Ascending aorta (tissue), 2 donors: Measurements from ENCODE around the gene UBAC2. TPM values are rescaled to one million over a fixed set of nuclear protein-coding genes. Genes with fewer than 3 reads are reported as not detected.

ENCODE experiments used
- DNase-seq, 2 donors: peaks; one replicate each; pipeline ENCODE4 v3.0.0-alpha.2; 2019; ENCODE audit warnings: low spot score in 2 of 2
- H3K27ac ChIP-seq, 2 donors: fragments of 200-600 bp; sonication (generic); one replicate each; pipeline ENCODE4 v1.5.1; 2016 to 2017; ENCODE audit warnings: mild to moderate bottlenecking in 1 of 2
- H3K27me3 ChIP-seq: fragments of 200-600 bp; sonication (generic); one replicate; pipeline ENCODE4 v1.5.1; 2017
- H3K36me3 ChIP-seq, 2 donors: fragments of 200-600 bp; sonication (generic); one replicate each; pipeline ENCODE4 v1.5.1; 2016
- H3K4me1 ChIP-seq, 2 donors: fragments of 200-600 bp; sonication (generic); one replicate each; pipeline ENCODE4 v1.5.1; 2016 to 2017; ENCODE audit warnings: mild to moderate bottlenecking in 1 of 2
- H3K4me3 ChIP-seq, 2 donors: fragments of 200-600 bp; sonication (generic); one replicate each; pipeline ENCODE4 v1.5.1; 2016 to 2017; ENCODE audit warnings: mild to moderate bottlenecking in 1 of 2
- H3K9me3 ChIP-seq, 2 donors: fragments of 200-600 bp; sonication (generic); one replicate each; pipeline ENCODE4 v1.5.1; 2016
- intact Hi-C: fragments of 100-400 bp; cut with DNase I; formaldehyde crosslinking; loops from one replicate; pipeline ENCODE4 v1.15.1; 2023
- total RNA-seq: library from RNA; depleted of rRNA; stranded (reverse); fragments of >200 nt; gene quantifications from one replicate; pipeline ENCODE4 v1.1.0, GENCODE V29; 2016
- TF ChIP-seq, protein P1 (sequence below), 3 experiments: fragments of 200-600 bp in 2 of 3; fragments of 450-650 bp in 1 of 3; sonication (generic) in 2 of 3; IDR thresholded peaks; one replicate each; pipeline ENCODE4 v1.5.1; 2016 to 2019; ENCODE audit warnings: antibody characterized with exemption in 3 of 3, mild to moderate bottlenecking in 1 of 3, moderate library complexity in 1 of 3

The UBAC2 gene
- total RNA-seq, 1 donor from 2014 or later = 67.8 TPM

DNA sequence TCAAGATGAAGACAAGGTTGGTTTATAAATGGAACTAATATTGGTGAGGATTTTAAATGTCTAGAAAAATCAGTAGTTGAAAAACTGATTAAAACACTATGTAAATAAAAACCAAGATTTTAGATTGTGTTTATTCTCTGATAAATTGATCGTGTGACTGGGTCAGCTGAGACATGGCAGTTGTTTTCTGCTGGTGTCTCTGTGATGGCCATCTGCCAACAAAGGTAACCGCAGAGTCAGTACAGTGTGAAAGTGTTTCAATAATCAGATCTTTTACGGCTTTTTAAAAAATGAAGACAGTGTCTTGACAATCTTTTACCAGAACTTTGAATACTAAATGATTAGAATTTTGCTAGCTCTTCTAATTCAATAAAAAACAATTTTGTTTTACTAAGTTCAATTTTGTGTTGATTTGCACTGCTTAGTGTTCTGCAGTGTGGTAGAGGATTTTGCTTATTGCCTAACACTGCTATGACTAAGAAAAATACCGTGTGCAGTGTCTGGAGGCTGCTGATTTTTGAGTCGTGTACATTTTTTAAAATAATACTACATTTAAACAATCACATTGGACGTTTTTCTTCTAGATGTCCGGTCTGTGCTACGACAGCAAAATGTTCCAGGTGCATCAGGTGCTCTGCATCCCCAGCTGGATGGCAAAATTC lies 139.2 kb downstream of the UBAC2 start:
- intact Hi-C loops = no loop called here
- Histone ChIP-seq H3K27ac (no peak overlapping the region), H3K27me3 (no peaks in the 10 kb centered on the region), H3K9me3 (no peaks in the 10 kb centered on the region), H3K4me3 (no peak overlapping the region), H3K4me1 (no peaks in the 10 kb centered on the region), H3K36me3 (peaks cover 15 to 36% of the 10 kb centered on the region in 2 donors)
- no peak for DNase-seq
- TF ChIP-seq, protein P1, sequence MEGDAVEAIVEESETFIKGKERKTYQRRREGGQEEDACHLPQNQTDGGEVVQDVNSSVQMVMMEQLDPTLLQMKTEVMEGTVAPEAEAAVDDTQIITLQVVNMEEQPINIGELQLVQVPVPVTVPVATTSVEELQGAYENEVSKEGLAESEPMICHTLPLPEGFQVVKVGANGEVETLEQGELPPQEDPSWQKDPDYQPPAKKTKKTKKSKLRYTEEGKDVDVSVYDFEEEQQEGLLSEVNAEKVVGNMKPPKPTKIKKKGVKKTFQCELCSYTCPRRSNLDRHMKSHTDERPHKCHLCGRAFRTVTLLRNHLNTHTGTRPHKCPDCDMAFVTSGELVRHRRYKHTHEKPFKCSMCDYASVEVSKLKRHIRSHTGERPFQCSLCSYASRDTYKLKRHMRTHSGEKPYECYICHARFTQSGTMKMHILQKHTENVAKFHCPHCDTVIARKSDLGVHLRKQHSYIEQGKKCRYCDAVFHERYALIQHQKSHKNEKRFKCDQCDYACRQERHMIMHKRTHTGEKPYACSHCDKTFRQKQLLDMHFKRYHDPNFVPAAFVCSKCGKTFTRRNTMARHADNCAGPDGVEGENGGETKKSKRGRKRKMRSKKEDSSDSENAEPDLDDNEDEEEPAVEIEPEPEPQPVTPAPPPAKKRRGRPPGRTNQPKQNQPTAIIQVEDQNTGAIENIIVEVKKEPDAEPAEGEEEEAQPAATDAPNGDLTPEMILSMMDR (IDR thresholded peaks at IDR 0.05) = no peak

DNA sequence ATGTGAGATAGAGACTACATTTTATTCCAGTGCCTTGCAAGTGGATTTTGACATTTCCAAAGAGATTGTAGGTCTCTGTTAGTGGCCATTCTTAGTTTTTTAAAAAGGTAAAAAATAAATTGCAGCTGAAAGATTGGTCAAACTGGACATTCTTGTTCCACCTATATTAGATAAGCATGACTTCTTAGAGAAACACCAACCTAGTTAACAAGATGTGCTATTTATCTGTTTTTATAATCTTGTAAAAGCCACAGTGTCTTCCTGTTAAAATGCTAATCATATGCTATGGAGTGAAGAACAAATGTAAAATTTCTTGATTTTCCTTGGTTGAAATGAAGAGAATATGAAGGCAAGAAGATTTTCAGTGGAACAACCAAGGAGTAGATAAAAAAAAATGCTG lies 140.0 kb downstream of the UBAC2 start:
- Histone ChIP-seq H3K27me3 (no peaks in the 10 kb centered on the region), H3K4me3 (no peak overlapping the region), H3K9me3 (no peaks in the 10 kb centered on the region), H3K4me1 (no peaks in the 10 kb centered on the region), H3K27ac (no peak overlapping the region), H3K36me3 (peaks cover 15 to 36% of the 10 kb centered on the region in 2 donors)
- intact Hi-C loops = no loop called here
- DNase-seq = no peak
- TF ChIP-seq, protein P1 (IDR thresholded peaks at IDR 0.05) = no peak

DNA sequence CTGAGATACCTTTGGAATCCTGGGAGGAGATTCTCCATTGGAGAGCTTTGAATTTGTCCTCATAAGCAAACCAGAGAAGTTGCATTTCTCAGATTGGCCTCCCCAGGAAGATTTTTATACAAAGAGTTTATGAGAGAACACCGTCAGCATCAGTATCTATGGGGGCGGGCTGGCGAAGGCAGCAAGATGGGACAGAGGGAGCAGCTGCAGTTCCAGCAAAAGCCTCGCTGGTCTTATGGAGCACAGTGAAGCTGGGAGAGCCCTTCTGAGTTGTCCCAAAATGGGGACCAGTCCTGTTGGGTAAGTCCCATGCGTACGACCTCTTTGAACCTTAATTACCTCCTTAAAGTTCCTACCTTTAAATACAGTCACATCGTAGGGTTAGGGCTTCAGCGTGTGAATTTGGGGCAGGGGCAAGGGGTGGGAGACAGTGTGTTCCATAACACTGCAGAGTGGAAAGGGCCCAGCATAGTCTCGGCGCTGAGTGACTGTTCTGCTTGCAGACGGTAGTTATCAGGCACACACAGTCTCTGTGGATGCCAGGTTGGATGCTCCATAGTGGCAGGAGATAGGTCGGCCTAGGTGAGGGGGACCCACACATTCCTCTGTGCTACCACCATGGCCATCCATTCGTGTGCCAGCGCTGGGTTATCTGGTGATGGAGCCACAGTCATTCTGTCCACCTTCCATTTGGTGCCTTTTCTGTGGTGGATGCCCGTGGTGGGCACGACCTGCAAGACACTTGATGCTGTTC lies 141.5 kb downstream of the UBAC2 start:
- peaks cover 19 to 36% of the 10 kb centered on the region in 2 donors for H3K36me3 ChIP-seq
- intact Hi-C loops = no loop called here
- TF ChIP-seq, protein P1 (IDR thresholded peaks at IDR 0.05) = no peak
- H3K9me3 ChIP-seq = no peaks in the 10 kb centered on the region
- H3K27ac ChIP-seq = no peak overlapping the region
- no peaks in the 10 kb centered on the region for H3K4me1 ChIP-seq
- H3K27me3 ChIP-seq = no peaks in the 10 kb centered on the region
- DNase-seq = no peak
- no peak overlapping the region for H3K4me3 ChIP-seq

DNA sequence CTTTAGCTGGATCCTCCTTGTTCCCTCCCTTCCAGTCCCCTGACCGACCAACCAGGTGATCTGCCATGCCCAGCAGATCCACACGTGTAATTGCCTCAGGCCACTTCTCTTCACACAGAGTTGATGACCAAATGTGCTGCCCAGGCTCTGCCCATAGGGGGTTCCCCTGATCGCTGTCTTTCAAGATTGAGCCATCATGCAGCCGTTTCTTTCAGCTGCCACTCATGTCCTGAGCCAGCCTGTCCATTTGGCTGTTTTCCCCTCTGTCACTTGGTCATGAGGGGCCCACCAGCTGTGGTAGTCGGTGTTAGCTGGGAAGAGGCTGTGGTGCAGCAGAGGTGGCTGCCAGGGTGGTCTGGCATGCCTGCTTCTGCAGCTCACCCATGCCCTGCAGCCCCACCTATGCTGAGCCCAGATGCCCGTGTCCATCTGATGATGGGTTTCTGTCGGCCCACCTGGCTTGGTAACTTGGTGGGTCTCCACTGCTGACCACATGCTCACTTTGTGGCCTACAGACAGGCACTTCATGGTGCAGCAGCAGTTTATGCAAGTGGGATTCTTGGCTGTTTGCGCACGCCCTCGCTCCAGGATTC lies 142.2 kb downstream of the UBAC2 start:
- peaks cover 19 to 38% of the 10 kb centered on the region in 2 donors for H3K36me3 ChIP-seq
- no peaks in the 10 kb centered on the region for H3K4me1 ChIP-seq
- intact Hi-C loops = no loop called here
- H3K4me3 ChIP-seq = no peak overlapping the region
- no peak overlapping the region for H3K27ac ChIP-seq
- no peaks in the 10 kb centered on the region for H3K27me3 ChIP-seq
- no peak for DNase-seq
- H3K9me3 ChIP-seq = no peaks in the 10 kb centered on the region
- TF ChIP-seq, protein P1 (IDR thresholded peaks at IDR 0.05) = no peak

DNA sequence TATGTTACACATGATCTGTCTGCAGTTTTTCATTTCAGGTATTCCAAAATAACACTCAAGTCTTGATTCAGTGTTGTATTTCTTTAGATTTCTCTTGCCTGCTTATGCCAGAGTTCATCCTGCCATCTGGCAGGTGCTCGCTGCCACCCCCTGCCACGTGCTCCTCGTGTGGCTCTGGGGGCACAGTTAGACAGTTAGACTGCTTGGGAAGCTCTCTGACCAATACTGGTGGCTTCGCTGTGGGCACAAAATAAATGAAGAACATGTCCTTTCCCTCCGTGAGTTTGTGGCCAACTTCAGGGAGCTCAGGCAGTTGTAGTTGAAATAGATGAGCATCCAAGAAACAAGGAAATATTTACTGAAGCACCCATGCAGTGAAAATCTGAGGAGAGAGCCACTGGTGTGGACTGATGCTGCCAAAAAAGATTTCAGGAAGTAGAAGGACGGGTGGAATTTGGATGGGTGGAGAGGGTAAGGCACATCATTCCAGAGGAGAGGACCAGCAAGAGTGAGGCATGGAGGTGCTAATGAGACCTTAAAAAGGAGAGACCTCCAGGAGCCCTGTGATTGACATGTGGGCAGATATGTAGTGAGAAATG lies 144.1 kb downstream of the UBAC2 start:
- H3K27ac ChIP-seq = no peak overlapping the region
- no peaks in the 10 kb centered on the region for H3K27me3 ChIP-seq
- intact Hi-C loops = no loop called here
- H3K9me3 ChIP-seq = no peaks in the 10 kb centered on the region
- no peak overlapping the region for H3K4me3 ChIP-seq
- no peaks in the 10 kb centered on the region for H3K4me1 ChIP-seq
- TF ChIP-seq, protein P1 (IDR thresholded peaks at IDR 0.05) = no peak
- DNase-seq = no peak
- H3K36me3 ChIP-seq = peaks cover 19 to 51% of the 10 kb centered on the region in 2 donors
